Transverse colon (tissue), 4 donors: ENCODE results near the gene SESTD1. TPM values are rescaled to one million over a fixed set of nuclear protein-coding genes. Genes with fewer than 3 reads are reported as not detected.

ENCODE experiments used
- DNase-seq: peaks from one replicate; pipeline ENCODE4 v3.0.0-alpha.2; 2019
- H3K27ac ChIP-seq, 4 donors: fragments of 200-600 bp; sonication (generic); 2 replicates each; pipeline ENCODE4 v1.5.1; 2016 to 2018; ENCODE audit warnings: inconsistent platforms in 4 of 4
- H3K27me3 ChIP-seq: fragments of 200-600 bp; sonication (generic); 2 replicates; pipeline ENCODE4 v1.5.1; 2017; ENCODE audit warnings: inconsistent platforms
- H3K36me3 ChIP-seq, 4 donors: fragments of 200-600 bp; sonication (generic); 2 replicates each; pipeline ENCODE4 v1.5.1; 2017 to 2019; ENCODE audit warnings: inconsistent platforms in 4 of 4
- H3K4me1 ChIP-seq, 4 donors: fragments of 200-600 bp; sonication (generic); 2 replicates each; pipeline ENCODE4 v1.5.1; 2017 to 2020; ENCODE audit warnings: inconsistent platforms in 4 of 4
- H3K4me3 ChIP-seq, 4 donors: fragments of 200-600 bp; sonication (generic); 1 replicate in 1 of 4; 2 replicates in 3 of 4; pipeline versions ENCODE4 v1.5.1 to v1.6.1; 2017 to 2019; ENCODE audit warnings: inconsistent platforms in 4 of 4
- H3K9me3 ChIP-seq, 2 donors: fragments of 200-600 bp; sonication (generic); 2 replicates each; pipeline ENCODE4 v1.5.1; 2017 to 2019; ENCODE audit warnings: inconsistent platforms in 2 of 2
- EP300 ChIP-seq: sonication (generic); formaldehyde crosslinking; IDR thresholded peaks from one replicate; pipeline ENCODE4 v1.6.1; 2017; ENCODE audit warnings: antibody characterized with exemption, low read depth
- POLR2A ChIP-seq: fragments of 450-650 bp; IDR thresholded peaks from one replicate; pipeline ENCODE4 v1.6.1; 2016; ENCODE audit warnings: antibody characterized with exemption, mild to moderate bottlenecking, moderate library complexity
- POLR2AphosphoS5 ChIP-seq, 3 donors: sonication (generic); formaldehyde crosslinking; IDR thresholded peaks; one replicate each; pipeline ENCODE4 v1.6.1; 2016; ENCODE audit warnings: antibody characterized with exemption in 3 of 3
- WGBS, 2 donors: methylation state at CpG; one replicate each; pipeline ENCODE4 v1.1.5; 2018; ENCODE audit warnings: low coverage in 1 of 2; 5-methylcytosine and 5-hydroxymethylcytosine counted together
- in situ Hi-C, 4 donors: fragments of 200-750 bp; cut with MboI; loops; one replicate each; pipeline versions ENCODE4 v1.15.0 to v1.15.1; 2017; ENCODE audit warnings: low sequenced_read_pairs in 3 of 4, low pct_ligation_motif_present in 1 of 4, low pct_unique_long_range_greater_than_20kb in 1 of 4
- intact Hi-C: fragments of 100-400 bp; cut with DNase I; formaldehyde crosslinking; loops from one replicate; pipeline ENCODE4 v1.15.1; 2023; ENCODE audit warnings: low total_unique reads
- total RNA-seq, 4 donors: library from RNA; depleted of rRNA; stranded (reverse); fragments of >200 nt; gene quantifications; one replicate each; pipeline ENCODE4 v1.1.0, GENCODE V29; 2016
- TF ChIP-seq, protein P1 (sequence below), 5 experiments: fragments of 200-600 bp in 3 of 5; fragments of 450-650 bp in 2 of 5; sonication (generic) in 3 of 5; IDR thresholded peaks; 1 replicate in 2 of 5; 2 replicates in 3 of 5; pipeline ENCODE4 v1.5.1; 2016 to 2017; ENCODE audit warnings: antibody characterized with exemption in 5 of 5, inconsistent platforms in 3 of 5, mild to moderate bottlenecking in 2 of 5, moderate library complexity in 1 of 5

The SESTD1 gene
- total RNA-seq, 4 donors from 2014 or later: 12.6 to 44.1 (median 22.3) TPM

DNA sequence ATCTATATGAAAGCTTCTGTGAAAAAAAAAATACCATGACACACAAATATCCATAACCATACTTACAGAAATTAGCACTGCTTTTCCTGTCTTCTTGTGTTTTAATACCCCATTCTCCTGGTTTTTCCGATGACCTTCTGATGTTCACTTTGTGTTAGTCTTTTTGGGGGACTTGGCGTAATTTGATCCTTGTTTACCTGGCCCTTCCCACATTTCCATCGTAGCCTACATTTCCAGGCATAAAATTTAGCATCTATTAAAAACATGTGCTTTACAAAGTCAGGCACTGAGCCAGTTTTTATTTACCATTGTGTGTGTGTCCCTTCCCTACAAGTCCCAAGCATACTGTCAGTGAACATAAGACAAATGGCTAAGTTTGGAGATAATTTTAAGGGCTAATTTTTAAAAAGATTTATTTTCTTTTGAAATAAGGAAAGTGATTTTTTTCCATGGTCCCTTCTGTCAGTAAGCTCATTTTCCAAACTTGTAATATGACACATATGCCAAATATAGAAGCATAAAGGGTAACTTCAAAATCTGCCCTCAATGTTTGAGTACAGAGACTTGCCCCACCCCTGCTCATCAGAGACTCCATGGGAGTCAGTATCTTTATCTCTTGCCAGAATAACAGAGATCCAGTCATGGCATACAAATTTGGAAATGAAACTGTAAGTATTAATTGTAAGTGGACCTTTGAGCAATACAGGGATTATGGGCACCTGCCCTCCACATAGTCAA lies 27.3 kb downstream of the SESTD1 start:
- in situ Hi-C loops (loop anchor here in 1 of 4 donors (10.0 kb wide), 1 partner anchor 63 kb away; no protein-coding TSS in a partner anchor), intact Hi-C loops (no loop called here)
- no peak for DNase-seq
- TF ChIP-seq EP300: no peak
- no peak for TF ChIP-seq POLR2A
- no peak for TF ChIP-seq POLR2AphosphoS5 (IDR thresholded peaks at IDR 0.05)
- TF ChIP-seq, protein P1, sequence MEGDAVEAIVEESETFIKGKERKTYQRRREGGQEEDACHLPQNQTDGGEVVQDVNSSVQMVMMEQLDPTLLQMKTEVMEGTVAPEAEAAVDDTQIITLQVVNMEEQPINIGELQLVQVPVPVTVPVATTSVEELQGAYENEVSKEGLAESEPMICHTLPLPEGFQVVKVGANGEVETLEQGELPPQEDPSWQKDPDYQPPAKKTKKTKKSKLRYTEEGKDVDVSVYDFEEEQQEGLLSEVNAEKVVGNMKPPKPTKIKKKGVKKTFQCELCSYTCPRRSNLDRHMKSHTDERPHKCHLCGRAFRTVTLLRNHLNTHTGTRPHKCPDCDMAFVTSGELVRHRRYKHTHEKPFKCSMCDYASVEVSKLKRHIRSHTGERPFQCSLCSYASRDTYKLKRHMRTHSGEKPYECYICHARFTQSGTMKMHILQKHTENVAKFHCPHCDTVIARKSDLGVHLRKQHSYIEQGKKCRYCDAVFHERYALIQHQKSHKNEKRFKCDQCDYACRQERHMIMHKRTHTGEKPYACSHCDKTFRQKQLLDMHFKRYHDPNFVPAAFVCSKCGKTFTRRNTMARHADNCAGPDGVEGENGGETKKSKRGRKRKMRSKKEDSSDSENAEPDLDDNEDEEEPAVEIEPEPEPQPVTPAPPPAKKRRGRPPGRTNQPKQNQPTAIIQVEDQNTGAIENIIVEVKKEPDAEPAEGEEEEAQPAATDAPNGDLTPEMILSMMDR (IDR thresholded peaks at IDR 0.05): no peak
- Histone ChIP-seq H3K36me3 (no peaks in the 10 kb centered on the region), H3K4me1 (peaks cover 7 to 46% (median 20%) of the 10 kb centered on the region in 4 donors), H3K4me3 (no peak overlapping the region), H3K9me3 (no peaks in the 10 kb centered on the region), H3K27ac (no peak overlapping the region), H3K27me3 (no peaks in the 10 kb centered on the region)
- WGBS, 2 donors: 76 to 80% methylated on average over 3 of the region's 3 CpGs

DNA sequence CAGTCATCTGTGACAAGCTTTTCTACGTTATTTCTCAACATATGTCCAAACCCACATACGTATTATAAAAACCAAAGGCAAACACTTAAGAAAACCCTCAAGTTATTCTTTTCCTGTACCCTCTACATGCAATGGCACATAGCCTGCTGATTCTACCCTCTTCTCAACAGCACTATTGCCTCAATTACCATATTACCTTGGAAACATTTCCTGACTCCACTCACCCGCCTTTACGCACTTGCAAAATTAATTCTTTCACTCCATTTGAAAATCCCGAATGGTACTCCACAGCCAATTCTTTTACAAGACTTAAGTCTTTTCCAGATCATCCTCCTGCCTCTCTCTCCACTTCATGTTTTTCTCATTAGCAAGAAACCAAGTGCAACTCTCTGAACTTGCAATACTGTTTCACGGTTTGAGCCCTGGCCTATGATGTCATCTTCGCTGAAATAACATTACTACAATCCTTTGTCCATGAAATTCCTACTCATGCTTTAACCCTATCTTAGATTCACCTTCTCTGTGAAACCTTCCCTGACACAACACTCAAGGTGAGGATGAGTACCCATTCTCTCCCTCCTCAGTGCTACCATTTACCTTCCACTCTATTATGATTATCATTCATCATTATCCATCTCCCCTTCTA lies 29.0 kb downstream of the SESTD1 start:
- Histone ChIP-seq H3K27me3 (no peaks in the 10 kb centered on the region), H3K36me3 (no peaks in the 10 kb centered on the region), H3K4me1 (peaks cover 7 to 45% (median 18%) of the 10 kb centered on the region in 4 donors), H3K27ac (no peak overlapping the region), H3K4me3 (no peak overlapping the region), H3K9me3 (no peaks in the 10 kb centered on the region)
- DNase-seq: no peak
- in situ Hi-C loops (loop anchor here in 1 of 4 donors (10.0 kb wide), 1 partner anchor 61 kb away; no protein-coding TSS in a partner anchor), intact Hi-C loops (no loop called here)
- WGBS, 2 donors: 87 to 92% methylated on average over 7 of the region's 7 CpGs
- TF ChIP-seq, protein P1 (IDR thresholded peaks at IDR 0.05): no peak
- no peak for TF ChIP-seq POLR2AphosphoS5 (IDR thresholded peaks at IDR 0.05)
- no peak for TF ChIP-seq EP300
- no peak for TF ChIP-seq POLR2A

DNA sequence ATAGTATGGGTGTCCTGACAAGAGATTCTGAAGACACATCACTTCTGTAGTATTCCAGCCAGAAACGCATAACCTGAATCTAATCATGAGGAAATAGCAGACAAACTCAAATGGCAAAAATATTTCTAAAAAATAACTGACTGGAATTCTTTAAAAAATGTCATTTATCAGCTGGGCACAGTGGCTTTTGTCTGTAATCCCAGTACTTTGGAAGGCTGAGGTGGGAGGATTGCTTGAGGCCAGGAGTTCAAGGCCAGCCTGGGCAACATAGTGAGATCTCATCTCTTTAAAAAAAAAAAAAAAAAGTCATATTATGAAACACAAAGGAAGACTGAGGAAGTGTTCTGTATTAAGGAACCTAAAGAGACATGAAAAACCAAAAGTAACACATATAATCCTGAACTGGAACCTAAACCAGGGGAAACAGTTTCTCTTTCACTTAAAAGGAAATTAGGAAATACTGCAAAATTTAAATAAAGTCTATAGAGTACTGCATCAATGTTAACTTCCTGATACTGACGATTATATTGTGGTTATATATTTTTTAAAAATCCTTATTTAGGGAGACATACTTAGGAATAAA lies 29.9 kb downstream of the SESTD1 start:
- no peak overlapping the region for H3K4me3 ChIP-seq
- DNase-seq: no peak
- in situ Hi-C loops (loop anchor here in 1 of 4 donors (10.0 kb wide), 1 partner anchor 60 kb away; no protein-coding TSS in a partner anchor), intact Hi-C loops (no loop called here)
- TF ChIP-seq, protein P1 (IDR thresholded peaks at IDR 0.05): no peak
- TF ChIP-seq POLR2AphosphoS5 (IDR thresholded peaks at IDR 0.05): no peak
- TF ChIP-seq EP300: no peak
- TF ChIP-seq POLR2A: no peak
- H3K36me3 ChIP-seq: no peaks in the 10 kb centered on the region
- no peaks in the 10 kb centered on the region for H3K27me3 ChIP-seq
- H3K27ac ChIP-seq: no peak overlapping the region
- WGBS, 2 donors: 78 to 85% methylated on average over 2 of the region's 2 CpGs
- H3K9me3 ChIP-seq: no peaks in the 10 kb centered on the region
- peaks cover 7 to 36% (median 13%) of the 10 kb centered on the region in 4 donors for H3K4me1 ChIP-seq
